H1 (cell line): ENCODE measurements around the gene RHBG.

Source experiments
- CTCF ChIP-seq, 3 experiments: IDR thresholded peaks; 1 replicate in 2 of 3; 2 replicates in 1 of 3; pipeline versions ENCODE4 v1.5.1 to v1.6.1; 2011; ENCODE audit warnings: low read length in 3 of 3, mild to moderate bottlenecking in 3 of 3, inconsistent platforms in 2 of 3, low read depth in 1 of 3, moderate library complexity in 1 of 3; ENCODE audit not compliant: insufficient read depth in 1 of 3; ENCODE audit errors: control extremely low read depth in 1 of 3
- EP300 ChIP-seq, 2 experiments: IDR thresholded peaks; 1 replicate in 1 of 2; 2 replicates in 1 of 2; pipeline ENCODE4 v1.6.1; 2011 to 2012; ENCODE audit warnings: low read depth in 2 of 2, low read length in 2 of 2, mild to moderate bottlenecking in 2 of 2, borderline replicate concordance in 1 of 2, inconsistent platforms in 1 of 2, moderate library complexity in 1 of 2
- EZH2 ChIP-seq: fragments of 200-600 bp; sonication (generic); IDR thresholded peaks from 2 replicates; pipeline ENCODE4 v1.7.1; 2012; ENCODE audit warnings: low read depth, mild to moderate bottlenecking, moderate library complexity, low read length, inconsistent platforms; ENCODE audit not compliant: severe bottlenecking
- GABPA ChIP-seq: IDR thresholded peaks from 2 replicates; pipeline ENCODE4 v1.6.1; 2011; ENCODE audit warnings: mild to moderate bottlenecking, low read length, moderate library complexity, borderline replicate concordance; ENCODE audit not compliant: insufficient read depth
- HDAC6 ChIP-seq: IDR thresholded peaks from one replicate; pipeline ENCODE4 v1.7.1; 2012; ENCODE audit warnings: low read depth, mild to moderate bottlenecking, inconsistent platforms, low read length, moderate library complexity
- MAX ChIP-seq: IDR thresholded peaks from 2 replicates; pipeline ENCODE4 v1.6.1; 2012; ENCODE audit warnings: inconsistent platforms
- NRF1 ChIP-seq: IDR thresholded peaks from 2 replicates; pipeline ENCODE4 v1.6.1; 2011; ENCODE audit warnings: mild to moderate bottlenecking, low read depth, low read length, improper control_type of control experiment
- POLR2A ChIP-seq, 2 experiments: IDR thresholded peaks; 1 replicate in 1 of 2; 2 replicates in 1 of 2; pipeline ENCODE4 v1.6.1; 2011; ENCODE audit warnings: low read depth in 2 of 2, low read length in 2 of 2, mild to moderate bottlenecking in 2 of 2; ENCODE audit errors: control extremely low read depth in 1 of 2
- POU5F1 ChIP-seq: IDR thresholded peaks from 2 replicates; pipeline ENCODE4 v1.6.1; 2011; ENCODE audit warnings: low read depth, mild to moderate bottlenecking, low read length, moderate library complexity
- SAP30 ChIP-seq: fragments of 300-600 bp; sonication (generic); IDR thresholded peaks from 2 replicates; pipeline ENCODE4 v1.7.1; 2012; ENCODE audit warnings: low read length, moderate library complexity, mild to moderate bottlenecking, inconsistent platforms; ENCODE audit not compliant: insufficient read depth, insufficient replicate concordance
- SIN3A ChIP-seq, 2 experiments: IDR thresholded peaks in 1 of 2; conservative IDR thresholded peaks in 1 of 2; 2 replicates each; pipeline ENCODE4 v1.6.1; 2011 to 2012; ENCODE audit warnings: low read length in 2 of 2, improper control_type of control experiment in 1 of 2, low read depth in 1 of 2, mild to moderate bottlenecking in 1 of 2
- SRF ChIP-seq: IDR thresholded peaks from 2 replicates; pipeline ENCODE4 v1.6.1; 2011; ENCODE audit warnings: mild to moderate bottlenecking, low read depth, low read length, moderate library complexity
- TCF12 ChIP-seq: IDR thresholded peaks from 2 replicates; pipeline ENCODE4 v1.6.1; 2011; ENCODE audit warnings: low read depth, mild to moderate bottlenecking, low read length
- TF ChIP-seq, protein P1 (sequence below): IDR thresholded peaks from 2 replicates; pipeline ENCODE4 v1.6.1; 2012; ENCODE audit warnings: low read length, inconsistent platforms

DNA sequence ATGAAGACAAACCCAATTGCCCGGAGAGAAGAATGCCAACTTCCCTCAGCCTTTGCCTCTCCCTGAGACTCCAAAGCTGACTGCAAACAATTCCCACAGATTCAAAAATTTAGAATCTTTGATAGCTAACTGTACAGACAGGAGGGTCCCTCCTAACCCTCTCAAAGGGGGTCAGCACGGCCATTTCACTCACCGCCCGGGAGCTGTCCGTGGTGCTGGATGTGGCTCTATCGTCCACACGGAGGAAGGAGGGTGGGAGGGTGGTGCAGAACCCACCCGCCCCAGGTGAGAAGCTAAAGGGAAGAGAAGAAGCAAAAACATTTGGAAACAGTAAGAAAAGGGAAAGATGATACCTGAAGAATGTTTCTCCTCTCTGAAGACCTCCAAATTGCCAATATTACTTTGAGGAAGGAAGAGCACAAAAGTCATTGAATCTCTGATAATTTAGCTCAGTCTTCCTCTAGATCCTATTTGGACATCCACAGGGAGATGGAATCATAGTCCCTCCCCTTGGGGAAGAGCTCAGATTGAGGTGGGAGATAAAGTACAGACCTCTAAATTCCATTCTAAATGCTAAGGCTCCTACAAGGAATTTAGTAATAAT is 45.6 kb downstream of the RHBG start:
- no peak for TF ChIP-seq CTCF (IDR thresholded peaks at IDR 0.05; ENCODE audit: control extremely low read depth in 1 of 3, insufficient read depth in 1 of 3, low read depth in 1 of 3, low read length in 3 of 3)
- no peak for TF ChIP-seq MAX
- no peak for TF ChIP-seq POU5F1
- no peak for TF ChIP-seq POLR2A (IDR thresholded peaks at IDR 0.05; ENCODE audit: control extremely low read depth in 1 of 2, low read depth in 2 of 2, low read length in 2 of 2)
- TF ChIP-seq TCF12: no peak
- TF ChIP-seq SAP30: no peak
- TF ChIP-seq EZH2: no peak
- TF ChIP-seq, protein P1, sequence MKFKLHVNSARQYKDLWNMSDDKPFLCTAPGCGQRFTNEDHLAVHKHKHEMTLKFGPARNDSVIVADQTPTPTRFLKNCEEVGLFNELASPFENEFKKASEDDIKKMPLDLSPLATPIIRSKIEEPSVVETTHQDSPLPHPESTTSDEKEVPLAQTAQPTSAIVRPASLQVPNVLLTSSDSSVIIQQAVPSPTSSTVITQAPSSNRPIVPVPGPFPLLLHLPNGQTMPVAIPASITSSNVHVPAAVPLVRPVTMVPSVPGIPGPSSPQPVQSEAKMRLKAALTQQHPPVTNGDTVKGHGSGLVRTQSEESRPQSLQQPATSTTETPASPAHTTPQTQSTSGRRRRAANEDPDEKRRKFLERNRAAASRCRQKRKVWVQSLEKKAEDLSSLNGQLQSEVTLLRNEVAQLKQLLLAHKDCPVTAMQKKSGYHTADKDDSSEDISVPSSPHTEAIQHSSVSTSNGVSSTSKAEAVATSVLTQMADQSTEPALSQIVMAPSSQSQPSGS: no peak
- TF ChIP-seq EP300 (IDR thresholded peaks at IDR 0.05; ENCODE audit: borderline replicate concordance in 1 of 2, low read depth in 2 of 2, low read length in 2 of 2): no peak
- no peak for TF ChIP-seq GABPA
- peak in 1 of 2 experiments; percentile 49; a peak in 1 of 4 replicates for TF ChIP-seq SIN3A (conservative IDR thresholded peaks at IDR 0.05 in 1 of 2, IDR thresholded peaks at IDR 0.05 in 1 of 2; ENCODE audit: low read depth in 1 of 2, low read length in 2 of 2)
- no peak for TF ChIP-seq NRF1
- TF ChIP-seq SRF: no peak
- no peak for TF ChIP-seq HDAC6
